ENCODE results near the gene TMEM178B.
"Not testable (repeated sequence)": the region's sequence is repeated elsewhere in the genome, so short reads cannot be mapped to it uniquely, and the experiment has no call there.

TMEM178B gene

GRCh38 chr7:141166926-141167325 is 93.1 kb downstream of the TMEM178B start:
- Histone ChIP-seq H3K27ac (ENCODE audit: low read depth, low read length) (no peak overlapping the region), H3K4me1 (ENCODE audit: control insufficient read depth, low read length) (no peaks in the 10 kb centered on the region), H3K4me3 (ENCODE audit: low read length) (no peak overlapping the region), H3K9me2 (replicated peaks; ENCODE audit: control insufficient read depth, low read length) (no peaks in the 10 kb centered on the region), H3K9me3 (ENCODE audit: control insufficient read depth, insufficient read depth, low read length) (peaks cover 3% of the 10 kb centered on the region; the same call in 1 of the 2 replicates), H3F3A (ENCODE audit: control insufficient read depth, insufficient read depth) (no peaks in the 10 kb centered on the region), H3K79me2 (ENCODE audit: control insufficient read depth, low read length) (no peaks in the 10 kb centered on the region), H3K36me3 (ENCODE audit: control insufficient read depth, low read length) (no peaks in the 10 kb centered on the region), H4K20me1 (ENCODE audit: control insufficient read depth, insufficient read depth, low read depth, low read length) (no peaks in the 10 kb centered on the region), H3K4me2 (ENCODE audit: low read length) (no peak overlapping the region), H3K27me3 (ENCODE audit: control insufficient read depth, low read length) (no peaks in the 10 kb centered on the region)
- TF ChIP-seq EZH2phosphoT487 (IDR thresholded peaks at IDR 0.05; ENCODE audit: borderline replicate concordance, low read length): no peak

GRCh38 chr7:141167381-141167964 is 93.6 kb downstream of the TMEM178B start:
- Histone ChIP-seq H3K9me3 (ENCODE audit: control insufficient read depth, insufficient read depth, low read length) (peaks cover 3% of the 10 kb centered on the region; the same call in 1 of the 2 replicates), H3K27ac (ENCODE audit: low read depth, low read length) (no peak overlapping the region), H3K4me3 (ENCODE audit: low read length) (no peak overlapping the region), H3K27me3 (ENCODE audit: control insufficient read depth, low read length) (no peaks in the 10 kb centered on the region), H3K4me1 (ENCODE audit: control insufficient read depth, low read length) (no peaks in the 10 kb centered on the region), H3K79me2 (ENCODE audit: control insufficient read depth, low read length) (no peaks in the 10 kb centered on the region), H3K4me2 (ENCODE audit: low read length) (no peak overlapping the region), H3K9me2 (replicated peaks; ENCODE audit: control insufficient read depth, low read length) (no peaks in the 10 kb centered on the region), H4K20me1 (ENCODE audit: control insufficient read depth, insufficient read depth, low read depth, low read length) (no peaks in the 10 kb centered on the region), H3F3A (ENCODE audit: control insufficient read depth, insufficient read depth) (no peaks in the 10 kb centered on the region), H3K36me3 (ENCODE audit: control insufficient read depth, low read length) (no peaks in the 10 kb centered on the region)
- TF ChIP-seq CTCF (IDR thresholded peaks at IDR 0.05; ENCODE audit: low read depth, low read length, poor library complexity, severe bottlenecking) (no peak), EZH2phosphoT487 (IDR thresholded peaks at IDR 0.05; ENCODE audit: borderline replicate concordance, low read length) (no peak)

DNA sequence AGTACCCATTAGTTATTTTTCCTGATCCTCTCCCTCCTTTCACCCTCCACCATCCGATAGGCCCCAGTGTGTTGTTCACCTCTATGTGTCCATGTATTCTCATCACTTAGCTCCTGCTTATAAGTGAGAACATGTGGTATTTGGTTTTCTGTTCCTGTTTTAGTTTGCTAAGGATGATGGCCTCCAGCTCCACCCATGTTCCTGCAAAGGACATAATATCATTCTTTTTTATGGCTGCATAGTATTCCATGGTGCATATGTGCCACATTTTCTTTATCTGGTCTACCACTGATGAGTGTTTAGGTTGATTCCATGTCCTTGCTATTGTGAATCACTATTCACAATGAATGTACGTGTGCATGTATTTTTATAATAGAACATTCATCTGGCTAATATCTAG is 95.3 kb downstream of the TMEM178B start:
- not testable (repeated sequence) for H3K27ac ChIP-seq (ENCODE audit: low read depth, low read length); H3K79me2 ChIP-seq (ENCODE audit: control insufficient read depth, low read length)

GRCh38 chr7:141175728-141176127 is 101.9 kb downstream of the TMEM178B start:
- not testable (repeated sequence) for H3K27ac ChIP-seq (ENCODE audit: low read depth, low read length); H3K27me3 ChIP-seq (ENCODE audit: control insufficient read depth, low read length); H3K4me2 ChIP-seq (ENCODE audit: low read length); H3K9me3 ChIP-seq (ENCODE audit: control insufficient read depth, insufficient read depth, low read length); H3K79me2 ChIP-seq (ENCODE audit: control insufficient read depth, low read length); H3K36me3 ChIP-seq (ENCODE audit: control insufficient read depth, low read length); H3K4me1 ChIP-seq (ENCODE audit: control insufficient read depth, low read length); H3F3A ChIP-seq (ENCODE audit: control insufficient read depth, insufficient read depth); H3K4me3 ChIP-seq (ENCODE audit: low read length); H3K9me2 ChIP-seq (replicated peaks; ENCODE audit: control insufficient read depth, low read length); H4K20me1 ChIP-seq (ENCODE audit: control insufficient read depth, insufficient read depth, low read depth, low read length)

More for the DNA sequence above, 95.3 kb downstream of the TMEM178B start:
- not testable (repeated sequence) for H3K4me2 ChIP-seq (ENCODE audit: low read length); H3K4me3 ChIP-seq (ENCODE audit: low read length); H3K27me3 ChIP-seq (ENCODE audit: control insufficient read depth, low read length); H3F3A ChIP-seq (ENCODE audit: control insufficient read depth, insufficient read depth); H3K4me1 ChIP-seq (ENCODE audit: control insufficient read depth, low read length); H3K9me2 ChIP-seq (replicated peaks; ENCODE audit: control insufficient read depth, low read length); H3K36me3 ChIP-seq (ENCODE audit: control insufficient read depth, low read length); H3K9me3 ChIP-seq (ENCODE audit: control insufficient read depth, insufficient read depth, low read length); H4K20me1 ChIP-seq (ENCODE audit: control insufficient read depth, insufficient read depth, low read depth, low read length)

GRCh38 chr7:141177120-141177519 is 103.3 kb downstream of the TMEM178B start:
- not testable (repeated sequence) for H3K4me1 ChIP-seq (ENCODE audit: control insufficient read depth, low read length); H3K27me3 ChIP-seq (ENCODE audit: control insufficient read depth, low read length)

More at GRCh38 chr7:141177120-141177519, 103.3 kb downstream of the TMEM178B start:
- H3K4me3 ChIP-seq (ENCODE audit: low read length); H3K4me2 ChIP-seq (ENCODE audit: low read length); H3K9me3 ChIP-seq (ENCODE audit: control insufficient read depth, insufficient read depth, low read length); H3F3A ChIP-seq (ENCODE audit: control insufficient read depth, insufficient read depth); H4K20me1 ChIP-seq (ENCODE audit: control insufficient read depth, insufficient read depth, low read depth, low read length); H3K27ac ChIP-seq (ENCODE audit: low read depth, low read length); H3K79me2 ChIP-seq (ENCODE audit: control insufficient read depth, low read length); H3K36me3 ChIP-seq (ENCODE audit: control insufficient read depth, low read length); H3K9me2 ChIP-seq (replicated peaks; ENCODE audit: control insufficient read depth, low read length): not testable (repeated sequence)

Data from DOHH2 (cell line).